ENCODE measurements around the gene RIPPLY3.

DNA sequence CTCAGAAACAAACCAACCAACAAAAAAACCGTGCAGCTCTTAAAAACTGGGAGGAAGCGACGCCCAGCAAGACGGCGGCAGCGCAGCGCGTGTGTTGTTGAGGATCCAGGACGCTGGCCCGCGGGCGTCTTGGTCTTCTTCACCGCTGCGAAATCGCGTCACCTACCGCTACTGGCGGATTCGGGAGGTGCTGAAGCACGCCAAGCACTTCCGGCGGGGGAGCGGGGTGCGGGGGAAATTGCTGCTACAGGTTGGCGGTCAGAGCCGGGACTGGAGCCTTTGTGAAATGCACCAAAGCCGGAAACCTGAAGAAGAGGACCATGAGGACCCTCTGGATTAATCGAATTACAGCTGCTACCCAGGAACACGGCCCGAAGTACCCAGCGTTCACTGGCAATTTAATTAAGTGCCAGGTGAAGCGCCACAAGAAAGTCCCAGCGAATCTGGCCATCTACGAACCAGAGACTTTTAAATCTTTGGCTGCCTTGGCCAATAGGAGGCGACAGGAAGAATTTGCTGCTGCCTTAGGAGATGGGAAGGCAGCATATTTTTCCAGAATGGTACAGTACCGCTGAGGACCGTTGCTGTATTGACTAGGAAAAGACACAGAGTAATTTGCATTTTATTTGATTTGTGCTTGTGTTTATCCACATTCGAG is 11.9 kb upstream of the RIPPLY3 start:
- TF ChIP-seq, protein P1, sequence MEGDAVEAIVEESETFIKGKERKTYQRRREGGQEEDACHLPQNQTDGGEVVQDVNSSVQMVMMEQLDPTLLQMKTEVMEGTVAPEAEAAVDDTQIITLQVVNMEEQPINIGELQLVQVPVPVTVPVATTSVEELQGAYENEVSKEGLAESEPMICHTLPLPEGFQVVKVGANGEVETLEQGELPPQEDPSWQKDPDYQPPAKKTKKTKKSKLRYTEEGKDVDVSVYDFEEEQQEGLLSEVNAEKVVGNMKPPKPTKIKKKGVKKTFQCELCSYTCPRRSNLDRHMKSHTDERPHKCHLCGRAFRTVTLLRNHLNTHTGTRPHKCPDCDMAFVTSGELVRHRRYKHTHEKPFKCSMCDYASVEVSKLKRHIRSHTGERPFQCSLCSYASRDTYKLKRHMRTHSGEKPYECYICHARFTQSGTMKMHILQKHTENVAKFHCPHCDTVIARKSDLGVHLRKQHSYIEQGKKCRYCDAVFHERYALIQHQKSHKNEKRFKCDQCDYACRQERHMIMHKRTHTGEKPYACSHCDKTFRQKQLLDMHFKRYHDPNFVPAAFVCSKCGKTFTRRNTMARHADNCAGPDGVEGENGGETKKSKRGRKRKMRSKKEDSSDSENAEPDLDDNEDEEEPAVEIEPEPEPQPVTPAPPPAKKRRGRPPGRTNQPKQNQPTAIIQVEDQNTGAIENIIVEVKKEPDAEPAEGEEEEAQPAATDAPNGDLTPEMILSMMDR (IDR thresholded peaks at IDR 0.05) = no peak
- no peak for TF ChIP-seq POLR2A (IDR thresholded peaks at IDR 0.05)
